IMR-90 (cell line): ENCODE results near the gene CREB5. TPM values are rescaled to one million over a fixed set of nuclear protein-coding genes. Genes with fewer than 3 reads are reported as not detected.

ENCODE experiments used
- ATAC-seq: fragments of 200-7000 bp; cut with Tn5 transposase; 2 replicates; pipeline ENCODE4 v1.9.1; 2020; ENCODE audit warnings: low read depth, mild to moderate bottlenecking, moderate library complexity
- BruUV-seq: library from RNA; stranded (reverse); fragments of 400-500 nt; replicated peaks from 2 replicates; lab custom pipeline; 2021; lab: Mats Ljungman, UMichigan
- CTCF ChIA-PET: fragments of 300-600 bp; formaldehyde crosslinking; extraction: SDS; loops from one replicate; lab custom pipeline; 2021; ENCODE audit warnings: antibody characterized with exemption; lab: Yijun Ruan, JAX
- POLR2A ChIA-PET: fragments of 300-600 bp; sonication (Branson Sonifier 250); formaldehyde crosslinking; loops from one replicate; lab custom pipeline; 2022; ENCODE audit warnings: antibody characterized with exemption; ENCODE audit not compliant: unreplicated experiment; lab: Charles Lee
- DNase-seq: peaks from one replicate; pipeline ENCODE4 v3.0.0; 2013
- H2AFZ ChIP-seq: replicated peaks from 2 replicates; pipeline ENCODE3; 2013; ENCODE audit warnings: low read length, mild to moderate bottlenecking; ENCODE audit not compliant: poor library complexity
- H2AK5ac ChIP-seq: 2 replicates; pipeline ENCODE4 v1.6.1; 2013; ENCODE audit warnings: low read depth, low read length, inconsistent platforms
- H2AK9ac ChIP-seq: replicated peaks from 2 replicates; pipeline ENCODE3; 2013; ENCODE audit warnings: mild to moderate bottlenecking, low read depth, low read length, moderate library complexity; ENCODE audit not compliant: poor library complexity
- H2BK120ac ChIP-seq: 2 replicates; pipeline ENCODE4 v1.6.1; 2013; ENCODE audit warnings: low read depth, low read length, inconsistent platforms
- H2BK15ac ChIP-seq: 3 replicates; pipeline ENCODE4 v1.6.1; 2013; ENCODE audit warnings: low read depth, low read length, inconsistent platforms
- H2BK20ac ChIP-seq: 2 replicates; pipeline ENCODE4 v1.6.1; 2013; ENCODE audit warnings: low read depth, mild to moderate bottlenecking, inconsistent platforms, low read length, moderate library complexity
- H2BK5ac ChIP-seq: 2 replicates; pipeline ENCODE4 v1.6.1; 2013; ENCODE audit warnings: mild to moderate bottlenecking, low read depth, low read length, inconsistent platforms; ENCODE audit not compliant: poor library complexity, severe bottlenecking
- H3K14ac ChIP-seq: replicated peaks from 2 replicates; pipeline ENCODE4 v1.6.1; 2013; ENCODE audit warnings: low read depth, low read length, inconsistent platforms
- H3K18ac ChIP-seq: 2 replicates; pipeline ENCODE4 v1.6.1; 2013; ENCODE audit warnings: low read depth, low read length, control low read depth
- H3K23ac ChIP-seq: 2 replicates; pipeline ENCODE4 v1.6.1; 2013; ENCODE audit warnings: low read depth, low read length, inconsistent platforms
- H3K27ac ChIP-seq: 2 replicates; pipeline ENCODE4 v1.5.1; 2013; ENCODE audit warnings: mild to moderate bottlenecking, control low read depth, low read length; ENCODE audit not compliant: insufficient read depth
- H3K27me3 ChIP-seq: 2 replicates; pipeline ENCODE4 v1.6.1; 2013; ENCODE audit warnings: low read length; ENCODE audit not compliant: control insufficient read depth, insufficient read depth
- H3K36me3 ChIP-seq: 2 replicates; pipeline ENCODE4 v1.6.1; 2013; ENCODE audit warnings: low read length, mixed read lengths; ENCODE audit not compliant: control insufficient read depth, insufficient read depth
- H3K4ac ChIP-seq: 2 replicates; pipeline ENCODE4 v1.6.1; 2013; ENCODE audit warnings: low read depth, low read length, inconsistent platforms
- H3K4me1 ChIP-seq: 2 replicates; pipeline ENCODE4 v1.6.1; 2013; ENCODE audit warnings: low read length, mixed read lengths; ENCODE audit not compliant: control insufficient read depth, insufficient read depth
- H3K4me2 ChIP-seq: 2 replicates; pipeline ENCODE4 v1.6.1; 2013; ENCODE audit warnings: low read depth, mild to moderate bottlenecking, control low read depth, low read length, moderate library complexity
- H3K4me3 ChIP-seq: 2 replicates; pipeline ENCODE4 v1.5.1; 2013; ENCODE audit warnings: low read depth, mild to moderate bottlenecking, control low read depth, low read length, moderate library complexity; ENCODE audit not compliant: insufficient read depth
- H3K56ac ChIP-seq: 2 replicates; pipeline ENCODE4 v1.6.1; 2013; ENCODE audit warnings: low read length, inconsistent platforms; ENCODE audit not compliant: insufficient read depth; ENCODE audit errors: extremely low read depth
- H3K79me1 ChIP-seq, 2 experiments: 2 replicates each; pipeline ENCODE4 v1.6.1; 2013; ENCODE audit warnings: low read length in 2 of 2, inconsistent platforms in 1 of 2, low read depth in 1 of 2
- H3K9ac ChIP-seq: 2 replicates; pipeline ENCODE4 v1.6.1; 2013; ENCODE audit warnings: low read depth, low read length, control low read depth
- H3K9me1 ChIP-seq: 2 replicates; pipeline ENCODE4 v1.6.1; 2013; ENCODE audit warnings: low read length, inconsistent platforms; ENCODE audit not compliant: insufficient read depth
- H3K9me3 ChIP-seq: 2 replicates; pipeline ENCODE4 v1.6.1; 2013; ENCODE audit warnings: low read length; ENCODE audit not compliant: control insufficient read depth, insufficient read depth
- H4K20me1 ChIP-seq: 2 replicates; pipeline ENCODE4 v1.6.1; 2013; ENCODE audit warnings: low read length, inconsistent platforms; ENCODE audit not compliant: insufficient read depth
- H4K5ac ChIP-seq: 2 replicates; pipeline ENCODE4 v1.6.1; 2013; ENCODE audit warnings: mild to moderate bottlenecking, low read depth, low read length, control low read depth
- H4K8ac ChIP-seq, 2 experiments: 2 replicates each; pipeline ENCODE4 v1.6.1; 2013; ENCODE audit warnings: low read depth in 2 of 2, low read length in 2 of 2, control low read depth in 1 of 2, inconsistent platforms in 1 of 2
- H4K91ac ChIP-seq: 2 replicates; pipeline ENCODE4 v1.6.1; 2013; ENCODE audit warnings: low read depth, low read length, inconsistent platforms; ENCODE audit not compliant: insufficient read depth
- BHLHE40 ChIP-seq: fragments of 150-350 bp; IDR thresholded peaks from 2 replicates; pipeline ENCODE4 v1.6.1; 2016; ENCODE audit warnings: mild to moderate bottlenecking, low read depth, low read length
- CHD1 ChIP-seq: IDR thresholded peaks from 2 replicates; pipeline ENCODE4 v1.6.1; 2012; ENCODE audit warnings: low read depth, low read length, improper control_type of control experiment
- MAFK ChIP-seq: IDR thresholded peaks from 2 replicates; pipeline ENCODE4 v1.6.1; 2012; ENCODE audit warnings: low read depth, low read length, improper control_type of control experiment
- MAZ ChIP-seq: IDR thresholded peaks from 2 replicates; pipeline ENCODE4 v1.6.1; 2012; ENCODE audit warnings: low read depth, mild to moderate bottlenecking, low read length, improper control_type of control experiment, moderate library complexity, borderline replicate concordance
- NFE2L2 ChIP-seq: fragments of 150-350 bp; IDR thresholded peaks from 2 replicates; pipeline ENCODE4 v1.6.1; 2016; ENCODE audit warnings: low read depth, mild to moderate bottlenecking, low read length
- RFX5 ChIP-seq: IDR thresholded peaks from 2 replicates; pipeline ENCODE4 v1.8.0; 2012; ENCODE audit warnings: low read depth, mild to moderate bottlenecking, low read length, moderate library complexity
- SMC3 ChIP-seq: fragments of 150-350 bp; IDR thresholded peaks from 2 replicates; pipeline ENCODE4 v1.6.1; 2016; ENCODE audit warnings: low read depth, mild to moderate bottlenecking, antibody characterized with exemption, low read length, moderate library complexity
- WGBS, 2 experiments: methylation state at CpG; one replicate each; pipeline versions ENCODE4 v1.1.5 to v1.1.7; 2013; ENCODE audit warnings: missing lambda C conversion rate in 2 of 2; ENCODE audit not compliant: insufficient read length in 1 of 2; ENCODE audit errors: extremely low coverage in 2 of 2; 5-methylcytosine and 5-hydroxymethylcytosine counted together
- dilution Hi-C: fragments of 300-500 bp; cut with HindIII; formaldehyde crosslinking; loops from one replicate; pipeline ENCODE4 v1.14.3; 2018; ENCODE audit warnings: low sequenced_read_pairs; ENCODE audit not compliant: unreplicated experiment
- in situ Hi-C: fragments of 300-500 bp; cut with MboI; formaldehyde crosslinking; loops from 3 replicates; pipeline ENCODE4 v1.14.3; 2019; ENCODE audit warnings: low sequenced_read_pairs, inconsistent platforms, mixed read lengths
- intact Hi-C: fragments of 100-400 bp; cut with micrococcal nuclease; formaldehyde crosslinking; loops from 2 replicates; pipeline ENCODE4 v1.10.0; 2022
- polyA plus RNA-seq, 3 experiments: library from polyadenylated mRNA; depleted of rRNA; stranded (reverse); fragments of >200 nt; gene quantifications; 2 replicates each; pipeline ENCODE4 v1.2.3, GENCODE V29; 2012; ENCODE audit warnings: low replicate concordance in 1 of 3
- total RNA-seq: library from RNA; depleted of rRNA; stranded (reverse); fragments of >200 nt; gene quantifications from 2 replicates; pipeline ENCODE4 v1.2.3, GENCODE V29; 2012
- TF ChIP-seq, protein P1 (sequence below): conservative IDR thresholded peaks from 2 replicates; pipeline ENCODE4 v1.5.1; 2012; ENCODE audit warnings: mild to moderate bottlenecking, low read depth, low read length, improper control_type of control experiment
- TF ChIP-seq, protein P2 (sequence below): fragments of 150-350 bp; IDR thresholded peaks from 2 replicates; pipeline ENCODE4 v1.6.1; 2016; ENCODE audit warnings: low read depth, mild to moderate bottlenecking, low read length, moderate library complexity, borderline replicate concordance

The CREB5 gene
- total and polyA plus RNA-seq, 2 of the 4 experiments (the other 2 are of a cell fraction) = 7.3 to 13.1 TPM

DNA sequence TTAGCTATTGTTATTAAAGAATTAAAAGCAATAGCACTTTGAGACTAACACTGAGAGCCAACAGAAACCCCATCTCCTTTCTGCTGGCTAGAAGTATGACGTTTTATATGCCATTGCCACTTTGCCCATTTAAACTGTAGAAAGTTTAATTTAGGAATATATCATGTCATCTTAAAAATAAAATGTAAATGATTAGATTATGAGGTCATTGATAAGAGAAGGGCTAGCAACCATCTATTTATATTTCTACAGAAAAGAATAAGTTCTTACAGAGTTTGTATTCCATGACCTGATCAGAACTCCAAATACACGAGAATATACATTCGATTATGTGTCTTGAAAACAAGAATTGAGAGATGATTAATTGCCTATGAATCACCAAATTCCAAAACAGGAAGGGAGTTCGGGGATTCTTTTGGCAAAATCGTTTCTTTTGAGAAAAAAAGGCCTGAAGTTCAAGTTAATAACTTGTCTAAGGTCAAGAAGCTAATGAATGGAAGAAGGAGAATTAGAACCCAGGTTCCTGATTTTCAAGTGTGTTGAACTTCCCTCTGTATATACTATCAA, 318.9 kb downstream of the CREB5 start:
- no peaks in the 10 kb centered on the region for H3K27me3 ChIP-seq
- no CpG with 5 or more reads among the region's 5 CpGs for WGBS, 2 experiments
- H3K23ac ChIP-seq = no peak overlapping the region
- ATAC-seq (no peak), DNase-seq (no peak)
- H3K9me3 ChIP-seq = no peaks in the 10 kb centered on the region
- H2BK20ac ChIP-seq = no peak overlapping the region
- H2AK9ac ChIP-seq = no peak overlapping the region
- H2BK5ac ChIP-seq = no peak overlapping the region
- H3K18ac ChIP-seq = no peak overlapping the region
- no peak overlapping the region for H3K4ac ChIP-seq
- peaks cover 6% of the 10 kb centered on the region for H3K4me1 ChIP-seq
- H3K36me3 ChIP-seq = no peaks in the 10 kb centered on the region; the same call in 1 of the 2 replicates
- peaks cover 6% of the 10 kb centered on the region; the same call in 1 of the 2 replicates for H3K9me1 ChIP-seq
- ChIA-PET CTCF (interaction anchor here (0.6 kb wide), 1 partner anchor 939 kb away, joined by 3 read pairs; no protein-coding TSS in a partner anchor), POLR2A (interaction anchor here (0.6 kb wide), 1 partner anchor 77 kb away, joined by 3 read pairs; no protein-coding TSS in a partner anchor)
- H3K4me3 ChIP-seq = no peak overlapping the region
- H3K4me2 ChIP-seq = no peak overlapping the region
- H2AFZ ChIP-seq = no peak overlapping the region
- no peak overlapping the region for H3K27ac ChIP-seq
- intact Hi-C loops (no loop called here), in situ Hi-C loops (no loop called here), dilution Hi-C loops (no loop called here)
- H2BK120ac ChIP-seq = no peak overlapping the region
- H4K8ac ChIP-seq = no peak overlapping the region
- no peak for TF ChIP-seq MAZ
- no peak for TF ChIP-seq MAFK
- no peak for TF ChIP-seq NFE2L2
- TF ChIP-seq SMC3 = no peak
- TF ChIP-seq, protein P1, sequence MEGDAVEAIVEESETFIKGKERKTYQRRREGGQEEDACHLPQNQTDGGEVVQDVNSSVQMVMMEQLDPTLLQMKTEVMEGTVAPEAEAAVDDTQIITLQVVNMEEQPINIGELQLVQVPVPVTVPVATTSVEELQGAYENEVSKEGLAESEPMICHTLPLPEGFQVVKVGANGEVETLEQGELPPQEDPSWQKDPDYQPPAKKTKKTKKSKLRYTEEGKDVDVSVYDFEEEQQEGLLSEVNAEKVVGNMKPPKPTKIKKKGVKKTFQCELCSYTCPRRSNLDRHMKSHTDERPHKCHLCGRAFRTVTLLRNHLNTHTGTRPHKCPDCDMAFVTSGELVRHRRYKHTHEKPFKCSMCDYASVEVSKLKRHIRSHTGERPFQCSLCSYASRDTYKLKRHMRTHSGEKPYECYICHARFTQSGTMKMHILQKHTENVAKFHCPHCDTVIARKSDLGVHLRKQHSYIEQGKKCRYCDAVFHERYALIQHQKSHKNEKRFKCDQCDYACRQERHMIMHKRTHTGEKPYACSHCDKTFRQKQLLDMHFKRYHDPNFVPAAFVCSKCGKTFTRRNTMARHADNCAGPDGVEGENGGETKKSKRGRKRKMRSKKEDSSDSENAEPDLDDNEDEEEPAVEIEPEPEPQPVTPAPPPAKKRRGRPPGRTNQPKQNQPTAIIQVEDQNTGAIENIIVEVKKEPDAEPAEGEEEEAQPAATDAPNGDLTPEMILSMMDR = no peak
- no peak for TF ChIP-seq CHD1
- TF ChIP-seq, protein P2, sequence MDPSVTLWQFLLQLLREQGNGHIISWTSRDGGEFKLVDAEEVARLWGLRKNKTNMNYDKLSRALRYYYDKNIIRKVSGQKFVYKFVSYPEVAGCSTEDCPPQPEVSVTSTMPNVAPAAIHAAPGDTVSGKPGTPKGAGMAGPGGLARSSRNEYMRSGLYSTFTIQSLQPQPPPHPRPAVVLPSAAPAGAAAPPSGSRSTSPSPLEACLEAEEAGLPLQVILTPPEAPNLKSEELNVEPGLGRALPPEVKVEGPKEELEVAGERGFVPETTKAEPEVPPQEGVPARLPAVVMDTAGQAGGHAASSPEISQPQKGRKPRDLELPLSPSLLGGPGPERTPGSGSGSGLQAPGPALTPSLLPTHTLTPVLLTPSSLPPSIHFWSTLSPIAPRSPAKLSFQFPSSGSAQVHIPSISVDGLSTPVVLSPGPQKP = no peak
- no peak for TF ChIP-seq BHLHE40
- no peak for TF ChIP-seq RFX5
- H4K91ac ChIP-seq = no peak overlapping the region
- peaks cover 0 to 3% of the 10 kb centered on the region in 2 experiments; a peak in 1 of 4 replicates for H3K79me1 ChIP-seq
- H3K14ac ChIP-seq = no peak overlapping the region
- H3K56ac ChIP-seq = no peak overlapping the region
- H4K20me1 ChIP-seq = no peaks in the 10 kb centered on the region; the same call in 1 of the 2 replicates
- no peak overlapping the region for H2AK5ac ChIP-seq
- no peak overlapping the region for H4K5ac ChIP-seq
- no peak overlapping the region for H2BK15ac ChIP-seq
- no peak overlapping the region for H3K9ac ChIP-seq
- no TSS peak for BruUV-seq
